HepG2 (cell line): ENCODE measurements around the gene SCYGR8. TPM values are rescaled to one million over a fixed set of nuclear protein-coding genes. Genes with fewer than 3 reads are reported as not detected.

ENCODE experiments used
- ATAC-seq: fragments of 200-7000 bp; cut with Tn5 transposase; 3 replicates; pipeline ENCODE4 v1.9.1; 2020; ENCODE audit warnings: mild to moderate bottlenecking, moderate library complexity
- BruUV-seq: library from RNA; stranded (reverse); fragments of 400-500 nt; replicated peaks from 2 replicates; lab custom pipeline; 2021; lab: Mats Ljungman, UMichigan
- CTCF ChIA-PET: fragments of 300-600 bp; formaldehyde crosslinking; extraction: SDS; loops from one replicate; lab custom pipeline; 2021; ENCODE audit warnings: low total read pairs, inconsistent platforms, low intra/inter-chr PET ratio; lab: Yijun Ruan, JAX
- POLR2A ChIA-PET: fragments of 350-600 bp; sonication (Branson Sonifier 250); formaldehyde crosslinking; loops from one replicate; lab custom pipeline; 2020; ENCODE audit warnings: antibody characterized with exemption, inconsistent platforms; lab: Yijun Ruan, JAX
- DNase-seq: peaks from one replicate; pipeline ENCODE4 v3.0.0-alpha.2; 2015; ENCODE audit warnings: low spot score
- FAIRE-seq: peaks from 3 replicates; lab custom pipeline; 2011; peaks lifted over from hg19 to GRCh38; lab: Jason Lieb, UNC
- H2AFZ ChIP-seq: one replicate; pipeline ENCODE4 v1.6.1; 2011; ENCODE audit warnings: low read length, inconsistent platforms
- H3K27ac ChIP-seq: fragments of 300-600 bp; 3 replicates; pipeline ENCODE4 v1.8.0; 2011; ENCODE audit warnings: mixed run types, mild to moderate bottlenecking, mixed read lengths, low read length, inconsistent platforms; ENCODE audit not compliant: insufficient read depth; ENCODE audit errors: extremely low read length
- H3K27me3 ChIP-seq, 2 experiments: fragments of 200-600 bp in 1 of 2; 2 replicates in 1 of 2; 3 replicates in 1 of 2; pipeline versions ENCODE4 v1.6.0 to v1.8.0; 2011; ENCODE audit warnings: low read length in 2 of 2, mild to moderate bottlenecking in 2 of 2, moderate library complexity in 2 of 2, inconsistent platforms in 1 of 2; ENCODE audit not compliant: insufficient read depth in 2 of 2, control insufficient read depth in 1 of 2
- H3K36me3 ChIP-seq, 2 experiments: fragments of 200-600 bp in 1 of 2; replicated peaks in 1 of 2; 2 replicates in 1 of 2; 3 replicates in 1 of 2; pipeline versions ENCODE4 v1.5.1 to v1.8.0; 2011; ENCODE audit warnings: low read length in 2 of 2, inconsistent platforms in 1 of 2; ENCODE audit not compliant: insufficient read depth in 2 of 2, control insufficient read depth in 1 of 2
- H3K4me1 ChIP-seq: 2 replicates; pipeline ENCODE4 v1.5.1; 2012; ENCODE audit warnings: low read length, inconsistent platforms; ENCODE audit not compliant: insufficient read depth
- H3K4me2 ChIP-seq: 2 replicates; pipeline ENCODE4 v1.6.0; 2011; ENCODE audit warnings: low read depth, low read length, inconsistent platforms
- H3K4me3 ChIP-seq, 3 experiments: fragments of 200-600 bp in 1 of 3; sonication (generic), shearing (Covaris generic) in 1 of 3; replicated peaks in 1 of 3; 2 replicates each; pipeline ENCODE4 v1.5.1; 2011 to 2016; ENCODE audit warnings: low read length in 3 of 3, inconsistent platforms in 2 of 3, low read depth in 2 of 3, mild to moderate bottlenecking in 2 of 3, control low read depth in 1 of 3, mixed read lengths in 1 of 3; ENCODE audit not compliant: insufficient read depth in 1 of 3
- H3K79me2 ChIP-seq: one replicate; pipeline ENCODE4 v1.6.1; 2011; ENCODE audit warnings: low read length, inconsistent platforms; ENCODE audit not compliant: insufficient read depth
- H3K9ac ChIP-seq: 2 replicates; pipeline ENCODE4 v1.6.0; 2011; ENCODE audit warnings: mild to moderate bottlenecking, low read depth, low read length, inconsistent platforms; ENCODE audit not compliant: insufficient read depth
- H3K9me3 ChIP-seq: 2 replicates; pipeline ENCODE4 v1.5.1; 2012; ENCODE audit warnings: mild to moderate bottlenecking, low read length
- H4K20me1 ChIP-seq: 2 replicates; pipeline ENCODE4 v1.6.0; 2011; ENCODE audit warnings: inconsistent platforms, mild to moderate bottlenecking, low read length, moderate library complexity; ENCODE audit not compliant: insufficient read depth
- ERF ChIP-seq: IDR thresholded peaks from 2 replicates; pipeline ENCODE4 v1.6.1; 2018; ENCODE audit warnings: missing biosample characterization, missing genetic modification reagents
- FOXM1 ChIP-seq: sonication (generic); formaldehyde crosslinking; IDR thresholded peaks from 2 replicates; pipeline ENCODE4 v1.5.0; 2020; ENCODE audit warnings: missing genetic modification reagents
- KDM2A ChIP-seq: sonication (generic); formaldehyde crosslinking; IDR thresholded peaks from 2 replicates; pipeline ENCODE4 v1.4.0; 2020; ENCODE audit warnings: low read depth, missing genetic modification reagents, borderline replicate concordance
- MATR3 ChIP-seq: sonication (generic); formaldehyde crosslinking; IDR thresholded peaks from 2 replicates; pipeline ENCODE4 v1.4.0; 2020; ENCODE audit warnings: missing genetic modification reagents
- PHF20 ChIP-seq: sonication (generic); formaldehyde crosslinking; IDR thresholded peaks from 2 replicates; pipeline ENCODE4 v1.5.0; 2020; ENCODE audit warnings: mild to moderate bottlenecking, missing genetic modification reagents
- SIX4 ChIP-seq: sonication (generic); formaldehyde crosslinking; IDR thresholded peaks from 2 replicates; pipeline ENCODE4 v1.4.0; 2020; ENCODE audit warnings: missing genetic modification reagents
- ZNF256 ChIP-seq: sonication (generic); formaldehyde crosslinking; conservative IDR thresholded peaks from 2 replicates; pipeline ENCODE4 v1.4.0; 2020; ENCODE audit warnings: missing genetic modification reagents
- ZNF761 ChIP-seq: sonication (generic); formaldehyde crosslinking; conservative IDR thresholded peaks from 2 replicates; pipeline ENCODE4 v1.4.0; 2020; ENCODE audit warnings: mild to moderate bottlenecking, missing genetic modification reagents
- ZNF891 ChIP-seq: sonication (generic); formaldehyde crosslinking; IDR thresholded peaks from 2 replicates; pipeline ENCODE4 v1.5.0; 2020; ENCODE audit warnings: mild to moderate bottlenecking, missing genetic modification reagents
- WGBS: methylation state at CpG from one replicate; pipeline ENCODE4 v1.1.6; 2017; ENCODE audit warnings: low lambda C conversion rate; 5-methylcytosine and 5-hydroxymethylcytosine counted together
- in situ Hi-C: cut with HindIII; loops from 2 replicates; pipeline ENCODE4 v1.10.0; 2017; ENCODE audit warnings: low pct_unique_long_range_greater_than_20kb; ENCODE audit not compliant: extremely low pct_ligation_motif_present
- intact Hi-C: fragments of 100-400 bp; cut with micrococcal nuclease; formaldehyde crosslinking; loops from one replicate; pipeline ENCODE4 v1.10.0; 2022; ENCODE audit not compliant: unreplicated experiment
- polyA plus RNA-seq, 8 experiments: library from polyadenylated mRNA; depleted of rRNA in 3 of 8; stranded (reverse) in 7 of 8; unstranded in 1 of 8; fragments of >200 nt; fragmentation: Illumina TruSeq in 4 of 8; extraction: Trizol in 4 of 8; gene quantifications; 2 replicates each; pipeline versions ENCODE4 v1.2.1 to v1.2.3, GENCODE V29; 2011 to 2016; ENCODE audit warnings: low read depth in 4 of 8, missing spikeins in 1 of 8, mixed read lengths in 1 of 8; ENCODE audit not compliant: insufficient read depth in 1 of 8
- total RNA-seq, 5 experiments: library from RNA; depleted of rRNA; stranded (reverse); fragments of >200 nt; fragmentation: Illumina TruSeq; extraction: Trizol; gene quantifications; 2 replicates each; pipeline ENCODE4 v1.2.3, GENCODE V29; 2016; ENCODE audit warnings: low read depth in 1 of 5
- TF ChIP-seq, protein P1 (sequence below): sonication (generic); formaldehyde crosslinking; IDR thresholded peaks from 2 replicates; pipeline ENCODE4 v1.5.0; 2020; ENCODE audit warnings: mild to moderate bottlenecking, missing genetic modification reagents
- TF ChIP-seq, protein P2 (sequence below): sonication (generic); formaldehyde crosslinking; IDR thresholded peaks from 2 replicates; pipeline ENCODE4 v1.4.0; 2020; ENCODE audit warnings: missing genetic modification reagents
- TF ChIP-seq, protein P3 (sequence below): sonication (generic); formaldehyde crosslinking; IDR thresholded peaks from 2 replicates; pipeline ENCODE4 v1.4.0; 2020; ENCODE audit warnings: missing genetic modification reagents
- TF ChIP-seq, protein P4 (sequence below): sonication (generic); formaldehyde crosslinking; IDR thresholded peaks from 2 replicates; pipeline ENCODE4 v1.5.1; 2020; ENCODE audit warnings: missing genetic modification reagents, mild to moderate bottlenecking, borderline replicate concordance

The SCYGR8 gene
- total and polyA plus RNA-seq, 2 of the 13 experiments (the other 11 are each of a cell fraction or from before 2014, with no cell fraction given): not detected

DNA sequence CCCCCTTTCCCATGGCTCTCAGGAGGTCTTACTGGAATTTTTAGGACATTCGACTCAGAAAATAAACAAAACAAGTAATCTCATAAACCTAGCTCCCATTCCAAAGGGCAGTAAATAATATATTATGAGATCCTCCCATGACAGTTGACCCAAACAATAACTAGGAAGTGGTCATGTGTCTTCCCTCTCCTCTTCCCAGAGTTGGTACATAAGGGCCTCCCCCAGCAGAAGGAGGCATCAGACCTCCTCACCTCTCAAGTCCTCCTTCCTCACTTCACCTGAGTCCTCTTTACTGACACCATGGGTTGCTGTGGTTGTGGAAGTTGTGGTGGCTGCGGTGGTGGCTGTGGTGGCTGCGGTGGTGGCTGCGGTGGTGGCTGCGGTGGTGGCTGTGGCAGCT lies 17.7 kb upstream of the SCYGR8 start, which contains the start of gene SCYGR7:
Gene SCYGR7 (plus strand): TSS at position 301 of the 400 bp plus-strand sequence. CDS start 0 bp downstream, at position 301.
- H3K27me3 ChIP-seq: no peaks in the 10 kb centered on the region
- H3K4me1 ChIP-seq: peaks cover 8% of the 10 kb centered on the region
- FAIRE-seq: no peak
- no peak within 1 kb of the TSS for H2AFZ ChIP-seq
- H3K4me2 ChIP-seq: no peak within 1 kb of the TSS
- BruUV-seq: no TSS peak
- ChIA-PET CTCF (no interaction called here), POLR2A (no interaction called here)
- no peak for DNase-seq
- no peaks in the 10 kb centered on the region for H4K20me1 ChIP-seq
- no peaks in the 10 kb centered on the region for H3K79me2 ChIP-seq
- no peak for ATAC-seq
- in situ Hi-C loops (no loop called here), intact Hi-C loops (no loop called here)
- H3K9ac ChIP-seq: no peak within 1 kb of the TSS
- no peaks in the 10 kb centered on the region for H3K9me3 ChIP-seq
- H3K27ac ChIP-seq: no peak within 1 kb of the TSS
- no peaks in the 10 kb centered on the region for H3K36me3 ChIP-seq
- no peak within 1 kb of the TSS for H3K4me3 ChIP-seq
- 59% methylated on average over 4 of the region's 5 CpGs for WGBS
- TF ChIP-seq, protein P1, sequence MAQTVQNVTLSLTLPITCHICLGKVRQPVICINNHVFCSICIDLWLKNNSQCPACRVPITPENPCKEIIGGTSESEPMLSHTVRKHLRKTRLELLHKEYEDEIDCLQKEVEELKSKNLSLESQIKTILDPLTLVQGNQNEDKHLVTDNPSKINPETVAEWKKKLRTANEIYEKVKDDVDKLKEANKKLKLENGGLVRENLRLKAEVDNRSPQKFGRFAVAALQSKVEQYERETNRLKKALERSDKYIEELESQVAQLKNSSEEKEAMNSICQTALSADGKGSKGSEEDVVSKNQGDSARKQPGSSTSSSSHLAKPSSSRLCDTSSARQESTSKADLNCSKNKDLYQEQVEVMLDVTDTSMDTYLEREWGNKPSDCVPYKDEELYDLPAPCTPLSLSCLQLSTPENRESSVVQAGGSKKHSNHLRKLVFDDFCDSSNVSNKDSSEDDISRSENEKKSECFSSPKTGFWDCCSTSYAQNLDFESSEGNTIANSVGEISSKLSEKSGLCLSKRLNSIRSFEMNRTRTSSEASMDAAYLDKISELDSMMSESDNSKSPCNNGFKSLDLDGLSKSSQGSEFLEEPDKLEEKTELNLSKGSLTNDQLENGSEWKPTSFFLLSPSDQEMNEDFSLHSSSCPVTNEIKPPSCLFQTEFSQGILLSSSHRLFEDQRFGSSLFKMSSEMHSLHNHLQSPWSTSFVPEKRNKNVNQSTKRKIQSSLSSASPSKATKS (CRISPR knock-in tag): no peak
- TF ChIP-seq, protein P2, sequence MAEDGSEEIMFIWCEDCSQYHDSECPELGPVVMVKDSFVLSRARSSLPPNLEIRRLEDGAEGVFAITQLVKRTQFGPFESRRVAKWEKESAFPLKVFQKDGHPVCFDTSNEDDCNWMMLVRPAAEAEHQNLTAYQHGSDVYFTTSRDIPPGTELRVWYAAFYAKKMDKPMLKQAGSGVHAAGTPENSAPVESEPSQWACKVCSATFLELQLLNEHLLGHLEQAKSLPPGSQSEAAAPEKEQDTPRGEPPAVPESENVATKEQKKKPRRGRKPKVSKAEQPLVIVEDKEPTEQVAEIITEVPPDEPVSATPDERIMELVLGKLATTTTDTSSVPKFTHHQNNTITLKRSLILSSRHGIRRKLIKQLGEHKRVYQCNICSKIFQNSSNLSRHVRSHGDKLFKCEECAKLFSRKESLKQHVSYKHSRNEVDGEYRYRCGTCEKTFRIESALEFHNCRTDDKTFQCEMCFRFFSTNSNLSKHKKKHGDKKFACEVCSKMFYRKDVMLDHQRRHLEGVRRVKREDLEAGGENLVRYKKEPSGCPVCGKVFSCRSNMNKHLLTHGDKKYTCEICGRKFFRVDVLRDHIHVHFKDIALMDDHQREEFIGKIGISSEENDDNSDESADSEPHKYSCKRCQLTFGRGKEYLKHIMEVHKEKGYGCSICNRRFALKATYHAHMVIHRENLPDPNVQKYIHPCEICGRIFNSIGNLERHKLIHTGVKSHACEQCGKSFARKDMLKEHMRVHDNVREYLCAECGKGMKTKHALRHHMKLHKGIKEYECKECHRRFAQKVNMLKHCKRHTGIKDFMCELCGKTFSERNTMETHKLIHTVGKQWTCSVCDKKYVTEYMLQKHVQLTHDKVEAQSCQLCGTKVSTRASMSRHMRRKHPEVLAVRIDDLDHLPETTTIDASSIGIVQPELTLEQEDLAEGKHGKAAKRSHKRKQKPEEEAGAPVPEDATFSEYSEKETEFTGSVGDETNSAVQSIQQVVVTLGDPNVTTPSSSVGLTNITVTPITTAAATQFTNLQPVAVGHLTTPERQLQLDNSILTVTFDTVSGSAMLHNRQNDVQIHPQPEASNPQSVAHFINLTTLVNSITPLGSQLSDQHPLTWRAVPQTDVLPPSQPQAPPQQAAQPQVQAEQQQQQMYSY: no peak
- TF ChIP-seq, protein P3, sequence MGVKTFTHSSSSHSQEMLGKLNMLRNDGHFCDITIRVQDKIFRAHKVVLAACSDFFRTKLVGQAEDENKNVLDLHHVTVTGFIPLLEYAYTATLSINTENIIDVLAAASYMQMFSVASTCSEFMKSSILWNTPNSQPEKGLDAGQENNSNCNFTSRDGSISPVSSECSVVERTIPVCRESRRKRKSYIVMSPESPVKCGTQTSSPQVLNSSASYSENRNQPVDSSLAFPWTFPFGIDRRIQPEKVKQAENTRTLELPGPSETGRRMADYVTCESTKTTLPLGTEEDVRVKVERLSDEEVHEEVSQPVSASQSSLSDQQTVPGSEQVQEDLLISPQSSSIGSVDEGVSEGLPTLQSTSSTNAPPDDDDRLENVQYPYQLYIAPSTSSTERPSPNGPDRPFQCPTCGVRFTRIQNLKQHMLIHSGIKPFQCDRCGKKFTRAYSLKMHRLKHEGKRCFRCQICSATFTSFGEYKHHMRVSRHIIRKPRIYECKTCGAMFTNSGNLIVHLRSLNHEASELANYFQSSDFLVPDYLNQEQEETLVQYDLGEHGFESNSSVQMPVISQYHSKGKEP (CRISPR knock-in tag): no peak
- TF ChIP-seq MATR3 (CRISPR knock-in tag): no peak
- TF ChIP-seq ZNF761 (CRISPR knock-in tag): no peak
- TF ChIP-seq ERF: no peak
- no peak for TF ChIP-seq PHF20 (CRISPR knock-in tag)
- no peak for TF ChIP-seq KDM2A
- no peak for TF ChIP-seq ZNF891 (CRISPR knock-in tag)
- no peak for TF ChIP-seq SIX4 (CRISPR knock-in tag)
- TF ChIP-seq ZNF256 (CRISPR knock-in tag): no peak
- TF ChIP-seq, protein P4, sequence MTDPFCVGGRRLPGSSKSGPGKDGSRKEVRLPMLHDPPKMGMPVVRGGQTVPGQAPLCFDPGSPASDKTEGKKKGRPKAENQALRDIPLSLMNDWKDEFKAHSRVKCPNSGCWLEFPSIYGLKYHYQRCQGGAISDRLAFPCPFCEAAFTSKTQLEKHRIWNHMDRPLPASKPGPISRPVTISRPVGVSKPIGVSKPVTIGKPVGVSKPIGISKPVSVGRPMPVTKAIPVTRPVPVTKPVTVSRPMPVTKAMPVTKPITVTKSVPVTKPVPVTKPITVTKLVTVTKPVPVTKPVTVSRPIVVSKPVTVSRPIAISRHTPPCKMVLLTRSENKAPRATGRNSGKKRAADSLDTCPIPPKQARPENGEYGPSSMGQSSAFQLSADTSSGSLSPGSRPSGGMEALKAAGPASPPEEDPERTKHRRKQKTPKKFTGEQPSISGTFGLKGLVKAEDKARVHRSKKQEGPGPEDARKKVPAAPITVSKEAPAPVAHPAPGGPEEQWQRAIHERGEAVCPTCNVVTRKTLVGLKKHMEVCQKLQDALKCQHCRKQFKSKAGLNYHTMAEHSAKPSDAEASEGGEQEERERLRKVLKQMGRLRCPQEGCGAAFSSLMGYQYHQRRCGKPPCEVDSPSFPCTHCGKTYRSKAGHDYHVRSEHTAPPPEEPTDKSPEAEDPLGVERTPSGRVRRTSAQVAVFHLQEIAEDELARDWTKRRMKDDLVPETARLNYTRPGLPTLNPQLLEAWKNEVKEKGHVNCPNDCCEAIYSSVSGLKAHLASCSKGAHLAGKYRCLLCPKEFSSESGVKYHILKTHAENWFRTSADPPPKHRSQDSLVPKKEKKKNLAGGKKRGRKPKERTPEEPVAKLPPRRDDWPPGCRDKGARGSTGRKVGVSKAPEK (CRISPR knock-in tag): no peak
- no peak for TF ChIP-seq FOXM1 (CRISPR knock-in tag)
